ENCODE data around the gene ANP32B.

DNA sequence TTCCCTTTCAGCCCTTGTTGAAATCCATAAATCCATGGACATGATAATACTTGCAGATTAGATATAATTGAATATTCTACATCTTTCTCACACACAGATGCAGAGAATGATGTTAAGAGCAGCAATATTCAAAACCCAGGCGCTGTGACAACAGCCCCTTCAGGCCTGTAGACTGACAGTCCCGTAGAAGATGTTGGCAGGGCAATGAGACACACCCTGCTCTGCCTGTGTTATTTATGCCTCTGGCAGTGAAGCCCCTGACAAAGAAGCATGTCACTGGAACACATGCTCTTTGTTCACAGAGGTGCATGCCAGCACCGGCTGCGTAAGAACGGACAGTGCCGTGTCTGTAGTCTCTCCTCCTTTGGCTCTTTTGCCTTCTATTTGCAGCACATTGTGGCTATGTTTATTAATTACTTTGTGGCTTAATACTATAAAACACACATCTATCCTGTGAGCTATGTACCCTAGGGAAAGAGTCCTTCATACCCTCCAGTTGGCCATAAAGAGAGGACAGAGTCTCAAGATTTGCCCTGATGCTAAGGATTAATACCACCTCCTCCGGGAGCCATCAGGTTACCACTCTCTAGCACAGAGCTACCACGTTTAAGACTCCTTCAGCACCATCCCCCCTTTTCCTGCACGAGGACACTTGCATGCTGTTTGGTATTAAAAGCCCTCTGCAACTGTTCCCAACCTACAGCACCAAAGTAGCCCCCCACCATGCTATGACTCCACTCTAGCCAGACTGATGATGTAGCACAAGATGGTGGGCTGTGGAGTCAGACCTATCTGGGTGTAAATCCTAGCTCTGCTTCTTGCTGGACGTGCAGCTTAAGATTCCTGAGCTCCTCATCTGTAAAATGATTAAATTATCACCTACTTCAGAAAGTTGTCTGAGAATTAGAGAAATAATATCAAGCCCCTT, 2.0 kb upstream of the ANP32B start:
- TF ChIP-seq CHD2 (IDR thresholded peaks at IDR 0.05; ENCODE audit: low read length, partially characterized antibody) (no peak), PHF8 (IDR thresholded peaks at IDR 0.05; ENCODE audit: borderline replicate concordance, low read depth) (no peak), MYC (IDR thresholded peaks at IDR 0.05; ENCODE audit: borderline replicate concordance, low read length) (no peak), BHLHE40 (IDR thresholded peaks at IDR 0.05; ENCODE audit: low read depth, low read length) (no peak), SMC3 (IDR thresholded peaks at IDR 0.05) (no peak), POLR2A (IDR thresholded peaks at IDR 0.05; ENCODE audit: low read length) (no peak), ESRRA (IDR thresholded peaks at IDR 0.05; ENCODE audit: borderline replicate concordance, low read length) (no peak), MAFK (IDR thresholded peaks at IDR 0.05; ENCODE audit: partially characterized antibody) (no peak), EP300 (IDR thresholded peaks at IDR 0.05) (no peak), ZNF302 (CRISPR knock-in tag; IDR thresholded peaks at IDR 0.05) (no peak)
- TF ChIP-seq, protein P1, sequence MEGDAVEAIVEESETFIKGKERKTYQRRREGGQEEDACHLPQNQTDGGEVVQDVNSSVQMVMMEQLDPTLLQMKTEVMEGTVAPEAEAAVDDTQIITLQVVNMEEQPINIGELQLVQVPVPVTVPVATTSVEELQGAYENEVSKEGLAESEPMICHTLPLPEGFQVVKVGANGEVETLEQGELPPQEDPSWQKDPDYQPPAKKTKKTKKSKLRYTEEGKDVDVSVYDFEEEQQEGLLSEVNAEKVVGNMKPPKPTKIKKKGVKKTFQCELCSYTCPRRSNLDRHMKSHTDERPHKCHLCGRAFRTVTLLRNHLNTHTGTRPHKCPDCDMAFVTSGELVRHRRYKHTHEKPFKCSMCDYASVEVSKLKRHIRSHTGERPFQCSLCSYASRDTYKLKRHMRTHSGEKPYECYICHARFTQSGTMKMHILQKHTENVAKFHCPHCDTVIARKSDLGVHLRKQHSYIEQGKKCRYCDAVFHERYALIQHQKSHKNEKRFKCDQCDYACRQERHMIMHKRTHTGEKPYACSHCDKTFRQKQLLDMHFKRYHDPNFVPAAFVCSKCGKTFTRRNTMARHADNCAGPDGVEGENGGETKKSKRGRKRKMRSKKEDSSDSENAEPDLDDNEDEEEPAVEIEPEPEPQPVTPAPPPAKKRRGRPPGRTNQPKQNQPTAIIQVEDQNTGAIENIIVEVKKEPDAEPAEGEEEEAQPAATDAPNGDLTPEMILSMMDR (IDR thresholded peaks at IDR 0.05), result no peak
- TF ChIP-seq, protein P2, sequence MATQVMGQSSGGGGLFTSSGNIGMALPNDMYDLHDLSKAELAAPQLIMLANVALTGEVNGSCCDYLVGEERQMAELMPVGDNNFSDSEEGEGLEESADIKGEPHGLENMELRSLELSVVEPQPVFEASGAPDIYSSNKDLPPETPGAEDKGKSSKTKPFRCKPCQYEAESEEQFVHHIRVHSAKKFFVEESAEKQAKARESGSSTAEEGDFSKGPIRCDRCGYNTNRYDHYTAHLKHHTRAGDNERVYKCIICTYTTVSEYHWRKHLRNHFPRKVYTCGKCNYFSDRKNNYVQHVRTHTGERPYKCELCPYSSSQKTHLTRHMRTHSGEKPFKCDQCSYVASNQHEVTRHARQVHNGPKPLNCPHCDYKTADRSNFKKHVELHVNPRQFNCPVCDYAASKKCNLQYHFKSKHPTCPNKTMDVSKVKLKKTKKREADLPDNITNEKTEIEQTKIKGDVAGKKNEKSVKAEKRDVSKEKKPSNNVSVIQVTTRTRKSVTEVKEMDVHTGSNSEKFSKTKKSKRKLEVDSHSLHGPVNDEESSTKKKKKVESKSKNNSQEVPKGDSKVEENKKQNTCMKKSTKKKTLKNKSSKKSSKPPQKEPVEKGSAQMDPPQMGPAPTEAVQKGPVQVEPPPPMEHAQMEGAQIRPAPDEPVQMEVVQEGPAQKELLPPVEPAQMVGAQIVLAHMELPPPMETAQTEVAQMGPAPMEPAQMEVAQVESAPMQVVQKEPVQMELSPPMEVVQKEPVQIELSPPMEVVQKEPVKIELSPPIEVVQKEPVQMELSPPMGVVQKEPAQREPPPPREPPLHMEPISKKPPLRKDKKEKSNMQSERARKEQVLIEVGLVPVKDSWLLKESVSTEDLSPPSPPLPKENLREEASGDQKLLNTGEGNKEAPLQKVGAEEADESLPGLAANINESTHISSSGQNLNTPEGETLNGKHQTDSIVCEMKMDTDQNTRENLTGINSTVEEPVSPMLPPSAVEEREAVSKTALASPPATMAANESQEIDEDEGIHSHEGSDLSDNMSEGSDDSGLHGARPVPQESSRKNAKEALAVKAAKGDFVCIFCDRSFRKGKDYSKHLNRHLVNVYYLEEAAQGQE (IDR thresholded peaks at IDR 0.05), result no peak
